ENCODE data around the gene CACNB2. TPM values are rescaled to one million over a fixed set of nuclear protein-coding genes. Genes with fewer than 3 reads are reported as not detected.
A peak's percentile ranks its signal among the peaks of the same experiment; 100 is the strongest.

Gene CACNB2
- polyA plus RNA-seq (2012; ENCODE audit: low read depth, missing spikeins) = 0.44 TPM

DNA sequence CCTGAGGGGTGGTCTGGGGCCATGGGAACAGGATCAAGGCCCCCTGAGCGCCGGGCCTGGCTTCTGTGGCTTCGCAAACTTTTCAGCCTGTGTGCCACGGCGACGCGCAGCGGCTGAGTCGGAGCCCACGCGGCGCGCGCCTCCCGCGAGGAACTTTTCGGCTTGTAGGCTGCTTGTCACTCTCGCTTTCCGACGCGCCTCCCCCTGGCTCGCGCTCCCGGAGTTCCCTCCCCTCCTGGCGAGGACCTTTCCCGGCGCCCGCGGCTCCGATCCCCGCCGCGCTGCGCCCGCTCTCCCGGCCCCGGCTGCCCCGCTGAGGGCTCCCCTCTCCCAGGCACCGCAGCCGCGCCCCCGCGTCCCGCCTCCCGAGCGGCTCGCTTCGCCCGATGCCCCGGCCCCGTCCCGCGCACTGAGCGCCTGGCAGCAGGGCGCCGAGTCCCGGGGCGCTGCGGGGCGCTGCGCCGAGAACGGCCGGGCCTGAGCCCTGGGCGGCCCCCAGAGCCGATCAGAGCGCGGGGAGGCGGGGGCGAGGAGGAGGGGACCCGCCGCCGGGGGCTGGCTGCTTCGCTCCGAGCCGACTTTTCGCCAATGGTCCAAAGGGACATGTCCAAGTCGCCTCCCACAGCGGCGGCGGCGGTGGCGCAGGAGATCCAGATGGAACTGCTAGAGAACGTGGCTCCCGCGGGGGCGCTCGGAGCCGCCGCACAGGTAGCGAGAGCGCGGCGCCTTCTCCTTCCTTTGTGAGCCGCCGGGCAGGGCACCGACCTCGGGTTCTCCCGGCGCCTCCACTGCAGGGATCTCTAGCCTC is at the start of gene CACNB2:
Gene CACNB2, plus strand, starts transcription at position 276 of the 808 bp plus-strand sequence.
- DNase-seq (ENCODE audit: insufficient read length, low spot score) (peak; percentile 8), FAIRE-seq (no peak)
- TF ChIP-seq POU2F2 (IDR thresholded peaks at IDR 0.05; ENCODE audit: low read depth, low read length) (no peak), POLR2AphosphoS5 (IDR thresholded peaks at IDR 0.05; ENCODE audit: low read depth, low read length) (no peak), POLR2A (IDR thresholded peaks at IDR 0.05; ENCODE audit: low read depth, low read length) (no peak), PAX5 (IDR thresholded peaks at IDR 0.05; ENCODE audit: insufficient read depth, low read length, severe bottlenecking) (no peak), TAF1 (IDR thresholded peaks at IDR 0.05; ENCODE audit: low read depth, low read length) (no peak), SPI1 (IDR thresholded peaks at IDR 0.05; ENCODE audit: low read depth, low read length) (no peak)

GRCh38 chr10:18094332-18094731 is 45.9 kb upstream of the CACNB2 start:
- FAIRE-seq (no peak), DNase-seq (ENCODE audit: insufficient read length, low spot score) (no peak)
- TF ChIP-seq POLR2AphosphoS5 (IDR thresholded peaks at IDR 0.05; ENCODE audit: low read depth, low read length) (no peak), PAX5 (IDR thresholded peaks at IDR 0.05; ENCODE audit: insufficient read depth, low read length, severe bottlenecking) (no peak)

DNA sequence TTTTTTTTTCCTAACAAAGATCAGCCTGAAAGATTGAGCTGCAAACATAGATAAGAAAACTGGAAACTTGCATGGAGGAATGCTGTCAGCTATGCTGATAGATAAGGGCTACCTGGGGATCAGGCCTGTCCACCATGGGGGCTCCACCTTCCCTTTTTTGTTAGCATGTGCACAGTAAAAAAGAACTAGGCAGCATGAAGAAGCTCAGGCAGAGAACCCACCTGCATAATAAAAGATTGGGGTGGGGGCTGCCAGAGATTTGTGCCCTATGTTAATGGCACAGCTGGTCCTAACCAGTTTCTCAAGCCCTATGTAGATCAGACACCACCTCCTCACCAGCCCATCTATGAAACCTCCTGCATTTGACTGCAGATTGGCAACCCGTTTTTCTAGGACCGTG is 45.4 kb upstream of the CACNB2 start:
- DNase-seq (ENCODE audit: insufficient read length, low spot score) (no peak), FAIRE-seq (no peak)
- TF ChIP-seq POLR2AphosphoS5 (IDR thresholded peaks at IDR 0.05; ENCODE audit: low read depth, low read length) (no peak), TAF1 (IDR thresholded peaks at IDR 0.05; ENCODE audit: low read depth, low read length) (no peak), SPI1 (IDR thresholded peaks at IDR 0.05; ENCODE audit: low read depth, low read length) (no peak), PAX5 (IDR thresholded peaks at IDR 0.05; ENCODE audit: insufficient read depth, low read length, severe bottlenecking) (no peak), POLR2A (IDR thresholded peaks at IDR 0.05; ENCODE audit: low read depth, low read length) (no peak), POU2F2 (IDR thresholded peaks at IDR 0.05; ENCODE audit: low read depth, low read length) (no peak)

GRCh38 chr10:18097524-18097923 is 42.7 kb upstream of the CACNB2 start:
- TF ChIP-seq POLR2A (IDR thresholded peaks at IDR 0.05; ENCODE audit: low read depth, low read length) (no peak), POU2F2 (IDR thresholded peaks at IDR 0.05; ENCODE audit: low read depth, low read length) (no peak), PAX5 (IDR thresholded peaks at IDR 0.05; ENCODE audit: insufficient read depth, low read length, severe bottlenecking) (no peak), SPI1 (IDR thresholded peaks at IDR 0.05; ENCODE audit: low read depth, low read length) (no peak), TAF1 (IDR thresholded peaks at IDR 0.05; ENCODE audit: low read depth, low read length) (no peak)
- DNase-seq (ENCODE audit: insufficient read length, low spot score) (no peak), FAIRE-seq (no peak)

- DNase-seq (ENCODE audit: insufficient read length, low spot score) (no peak), FAIRE-seq (no peak)
- no peak for TF ChIP-seq TAF1 (IDR thresholded peaks at IDR 0.05; ENCODE audit: low read depth, low read length)
- TF ChIP-seq PAX5 (IDR thresholded peaks at IDR 0.05; ENCODE audit: insufficient read depth, low read length, severe bottlenecking) = no peak
- TF ChIP-seq POLR2AphosphoS5 (IDR thresholded peaks at IDR 0.05; ENCODE audit: low read depth, low read length) = no peak
- no peak for TF ChIP-seq SPI1 (IDR thresholded peaks at IDR 0.05; ENCODE audit: low read depth, low read length)
- TF ChIP-seq POLR2A (IDR thresholded peaks at IDR 0.05; ENCODE audit: low read depth, low read length) = no peak
- no peak for TF ChIP-seq POU2F2 (IDR thresholded peaks at IDR 0.05; ENCODE audit: low read depth, low read length)
Observed at GRCh38 chr10:18098201-18098600, 42.0 kb upstream of the CACNB2 start.

DNA sequence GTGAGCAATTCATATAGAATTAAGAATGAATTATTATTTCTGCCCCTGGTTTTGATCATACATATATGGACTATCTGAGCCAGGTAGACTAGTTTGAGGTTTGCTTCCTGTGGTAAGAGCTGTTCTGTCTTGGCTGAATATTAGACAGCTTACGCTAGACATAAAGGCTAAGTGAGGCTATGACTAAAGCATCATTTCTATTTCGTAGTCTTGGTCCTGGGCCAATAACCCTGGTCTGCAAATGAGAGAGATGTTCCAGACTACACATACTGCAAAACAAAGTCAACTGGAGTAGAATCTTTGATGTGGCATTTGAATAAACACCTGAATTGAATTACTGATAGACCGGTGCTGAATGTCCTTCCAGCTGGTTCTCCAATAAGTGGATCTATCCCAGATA is 40.8 kb upstream of the CACNB2 start:
- no peak for TF ChIP-seq SPI1 (IDR thresholded peaks at IDR 0.05; ENCODE audit: low read depth, low read length)
- no peak for TF ChIP-seq TAF1 (IDR thresholded peaks at IDR 0.05; ENCODE audit: low read depth, low read length)
- TF ChIP-seq PAX5 (IDR thresholded peaks at IDR 0.05; ENCODE audit: insufficient read depth, low read length, severe bottlenecking) = no peak
- no peak for TF ChIP-seq POU2F2 (IDR thresholded peaks at IDR 0.05; ENCODE audit: low read depth, low read length)
- TF ChIP-seq POLR2A (IDR thresholded peaks at IDR 0.05; ENCODE audit: low read depth, low read length) = no peak
- no peak for TF ChIP-seq POLR2AphosphoS5 (IDR thresholded peaks at IDR 0.05; ENCODE audit: low read depth, low read length)
- FAIRE-seq (no peak), DNase-seq (ENCODE audit: insufficient read length, low spot score) (no peak)

DNA sequence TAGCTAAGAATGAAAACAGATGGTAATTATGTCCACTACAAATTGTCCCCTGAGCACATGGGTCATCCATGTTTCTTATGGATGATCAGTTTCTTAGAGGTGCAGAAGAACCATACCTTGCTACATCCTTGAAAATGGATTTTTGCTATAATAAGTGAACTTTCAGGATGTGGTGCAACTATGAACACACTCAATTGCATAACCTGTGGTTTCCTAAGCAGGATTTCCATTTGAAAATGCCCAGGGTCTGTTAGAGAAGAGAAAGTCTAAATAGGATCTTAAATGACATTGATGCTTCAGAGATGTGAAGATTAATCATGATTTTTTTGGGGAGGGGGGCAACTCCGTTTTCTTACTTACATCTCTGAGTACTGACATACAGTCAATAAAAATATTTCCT is 39.6 kb upstream of the CACNB2 start:
- TF ChIP-seq POLR2AphosphoS5 (IDR thresholded peaks at IDR 0.05; ENCODE audit: low read depth, low read length) = no peak
- no peak for TF ChIP-seq TAF1 (IDR thresholded peaks at IDR 0.05; ENCODE audit: low read depth, low read length)
- no peak for TF ChIP-seq SPI1 (IDR thresholded peaks at IDR 0.05; ENCODE audit: low read depth, low read length)
- no peak for TF ChIP-seq POU2F2 (IDR thresholded peaks at IDR 0.05; ENCODE audit: low read depth, low read length)
- no peak for TF ChIP-seq PAX5 (IDR thresholded peaks at IDR 0.05; ENCODE audit: insufficient read depth, low read length, severe bottlenecking)
- TF ChIP-seq POLR2A (IDR thresholded peaks at IDR 0.05; ENCODE audit: low read depth, low read length) = no peak
- FAIRE-seq (no peak), DNase-seq (ENCODE audit: insufficient read length, low spot score) (no peak)

- DNase-seq (ENCODE audit: insufficient read length, low spot score) (no peak), FAIRE-seq (no peak)
- TF ChIP-seq POLR2AphosphoS5 (IDR thresholded peaks at IDR 0.05; ENCODE audit: low read depth, low read length) = no peak
Observed at GRCh38 chr10:18102404-18102803, 37.8 kb upstream of the CACNB2 start.

- TF ChIP-seq PAX5 (IDR thresholded peaks at IDR 0.05; ENCODE audit: insufficient read depth, low read length, severe bottlenecking) = no peak
- TF ChIP-seq SPI1 (IDR thresholded peaks at IDR 0.05; ENCODE audit: low read depth, low read length) = no peak
- no peak for TF ChIP-seq POU2F2 (IDR thresholded peaks at IDR 0.05; ENCODE audit: low read depth, low read length)
- no peak for TF ChIP-seq TAF1 (IDR thresholded peaks at IDR 0.05; ENCODE audit: low read depth, low read length)
- TF ChIP-seq POLR2AphosphoS5 (IDR thresholded peaks at IDR 0.05; ENCODE audit: low read depth, low read length) = no peak
- TF ChIP-seq POLR2A (IDR thresholded peaks at IDR 0.05; ENCODE audit: low read depth, low read length) = no peak
- FAIRE-seq (peak; percentile 71), DNase-seq (ENCODE audit: insufficient read length, low spot score) (no peak)
Observed at GRCh38 chr10:18104223-18104872, 35.9 kb upstream of the CACNB2 start.
